Kidney (tissue), 14 donors: ENCODE data around the gene KCNQ2. TPM values are rescaled to one million over a fixed set of nuclear protein-coding genes. Genes with fewer than 3 reads are reported as not detected.

Experiments
- DNase-seq, 5 donors: peaks; one replicate each; pipeline ENCODE4 v3.0.0-alpha.2; 2013 to 2020
- FAIRE-seq: peaks from 2 replicates; lab custom pipeline; 2012; peaks lifted over from hg19 to GRCh38; lab: Jason Lieb, UNC
- H3K27ac ChIP-seq, 2 donors: one replicate each; pipeline ENCODE4 v1.7.0; 2013; ENCODE audit warnings: low read depth in 2 of 2, low read length in 2 of 2, inconsistent platforms in 1 of 2
- H3K27me3 ChIP-seq: one replicate; pipeline ENCODE4 v1.7.1; 2013; ENCODE audit warnings: low read length, inconsistent platforms; ENCODE audit not compliant: control insufficient read depth, insufficient read depth
- H3K36me3 ChIP-seq, 3 donors: one replicate each; pipeline versions ENCODE4 v1.7.0 to v1.7.1; 2013; ENCODE audit warnings: low read length in 3 of 3, control low read depth in 1 of 3, inconsistent platforms in 1 of 3; ENCODE audit not compliant: insufficient read depth in 3 of 3, control insufficient read depth in 2 of 3
- H3K4me1 ChIP-seq, 3 donors: one replicate each; pipeline versions ENCODE4 v1.7.0 to v1.7.1; 2013; ENCODE audit warnings: low read length in 3 of 3, inconsistent platforms in 1 of 3, low read depth in 1 of 3; ENCODE audit not compliant: control insufficient read depth in 2 of 3, insufficient read depth in 2 of 3
- H3K4me3 ChIP-seq, 3 donors: one replicate each; pipeline versions ENCODE4 v1.7.0 to v1.8.1; 2013; ENCODE audit warnings: low read length in 3 of 3, control low read depth in 1 of 3, inconsistent platforms in 1 of 3
- H3K9ac ChIP-seq, 3 donors: one replicate each; pipeline versions ENCODE4 v1.7.0 to v1.7.1; 2013; ENCODE audit warnings: low read length in 3 of 3, control low read depth in 1 of 3, inconsistent platforms in 1 of 3
- H3K9me3 ChIP-seq, 3 donors: one replicate each; pipeline versions ENCODE4 v1.7.0 to v1.7.1; 2013; ENCODE audit warnings: low read length in 3 of 3, control low read depth in 1 of 3, inconsistent platforms in 1 of 3; ENCODE audit not compliant: control insufficient read depth in 2 of 3, insufficient read depth in 1 of 3
- intact Hi-C: fragments of 100-400 bp; cut with DNase I; formaldehyde crosslinking; loops from one replicate; pipeline ENCODE4 v1.11.1; 2022
- polyA plus RNA-seq: library from polyadenylated mRNA; stranded (reverse); fragments of 350-450 nt; fragmentation: Illumina TruSeq; extraction: RNeasy Lipid Tissue Mini Kit (QIAGEN cat#74804); gene quantifications from one replicate; pipeline ENCODE4 v1.2.3, GENCODE V29; 2014; ENCODE audit warnings: low read depth, low replicate concordance; ENCODE audit not compliant: insufficient read depth
- total RNA-seq: library from RNA; stranded (reverse); fragmentation: NEBNext Ultra II Directional; extraction: Animal tissue kit (Norgen Biotek cat#: 25700); gene quantifications from one replicate; pipeline ENCODE4 v1.2.1, GENCODE V29; 2021
- TF ChIP-seq, protein P1 (sequence below): IDR thresholded peaks from 3 replicates; pipeline ENCODE4 v1.5.1; 2012; ENCODE audit warnings: mild to moderate bottlenecking, moderate library complexity, borderline replicate concordance; ENCODE audit not compliant: insufficient read depth; ENCODE audit errors: extremely low read depth
- donor health status: control.
- donor health status: control.
- donor health status: control.
- donor health status: control.
- donor health status: control.
- donor health status: DM: yes; HTN: yes; CAD: no.
- donor health status: Normal renal cell carcinoma (clear cell type).

KCNQ2 gene
- total and polyA plus RNA-seq, 2 donors from 2014 or later = 2.2 TPM; not detected in 1

- Histone ChIP-seq H3K4me1 (no peaks in the 10 kb centered on the region), H3K27me3 (no peaks in the 10 kb centered on the region), H3K4me3 (no peak overlapping the region), H3K9me3 (no peaks in the 10 kb centered on the region), H3K27ac (no peak overlapping the region), H3K36me3 (no peaks in the 10 kb centered on the region), H3K9ac (no peak overlapping the region)
- intact Hi-C loops = no loop called here
- FAIRE-seq (no peak), DNase-seq (peak in 1 of 5 donors; percentile 36)
- TF ChIP-seq, protein P1, sequence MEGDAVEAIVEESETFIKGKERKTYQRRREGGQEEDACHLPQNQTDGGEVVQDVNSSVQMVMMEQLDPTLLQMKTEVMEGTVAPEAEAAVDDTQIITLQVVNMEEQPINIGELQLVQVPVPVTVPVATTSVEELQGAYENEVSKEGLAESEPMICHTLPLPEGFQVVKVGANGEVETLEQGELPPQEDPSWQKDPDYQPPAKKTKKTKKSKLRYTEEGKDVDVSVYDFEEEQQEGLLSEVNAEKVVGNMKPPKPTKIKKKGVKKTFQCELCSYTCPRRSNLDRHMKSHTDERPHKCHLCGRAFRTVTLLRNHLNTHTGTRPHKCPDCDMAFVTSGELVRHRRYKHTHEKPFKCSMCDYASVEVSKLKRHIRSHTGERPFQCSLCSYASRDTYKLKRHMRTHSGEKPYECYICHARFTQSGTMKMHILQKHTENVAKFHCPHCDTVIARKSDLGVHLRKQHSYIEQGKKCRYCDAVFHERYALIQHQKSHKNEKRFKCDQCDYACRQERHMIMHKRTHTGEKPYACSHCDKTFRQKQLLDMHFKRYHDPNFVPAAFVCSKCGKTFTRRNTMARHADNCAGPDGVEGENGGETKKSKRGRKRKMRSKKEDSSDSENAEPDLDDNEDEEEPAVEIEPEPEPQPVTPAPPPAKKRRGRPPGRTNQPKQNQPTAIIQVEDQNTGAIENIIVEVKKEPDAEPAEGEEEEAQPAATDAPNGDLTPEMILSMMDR = no peak
Measured at GRCh38 chr20:63457737-63458136, 14.7 kb downstream of the KCNQ2 start.

- H3K9me3 ChIP-seq = no peaks in the 10 kb centered on the region
- H3K27me3 ChIP-seq = no peaks in the 10 kb centered on the region
- H3K9ac ChIP-seq = no peak overlapping the region
- no peak overlapping the region for H3K27ac ChIP-seq
- FAIRE-seq (no peak), DNase-seq (peak in 4 of 5 donors; percentile 75 to 88 (median 82))
- no peaks in the 10 kb centered on the region for H3K36me3 ChIP-seq
- H3K4me3 ChIP-seq = no peak overlapping the region
- TF ChIP-seq, protein P1 = no peak
- H3K4me1 ChIP-seq = no peaks in the 10 kb centered on the region
- intact Hi-C loops = no loop called here
Measured at GRCh38 chr20:63456429-63457284, 15.8 kb downstream of the KCNQ2 start.

DNA sequence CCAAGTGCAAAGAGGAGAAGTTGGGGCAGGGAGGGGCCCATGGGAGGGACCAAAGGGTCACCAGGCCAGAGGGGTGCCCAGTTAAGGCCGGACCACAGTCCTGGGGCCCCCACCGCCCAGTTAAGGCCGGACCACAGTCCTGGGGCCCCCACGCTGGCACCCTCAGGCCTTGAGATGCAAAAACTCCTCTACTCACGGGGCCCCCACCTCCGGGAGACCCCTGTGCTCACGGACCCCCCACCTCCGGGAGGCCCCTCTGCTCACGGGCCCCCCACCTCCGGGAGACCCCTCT is 16.9 kb downstream of the KCNQ2 start:
- FAIRE-seq = no peak
- TF ChIP-seq, protein P1 = no peak
- no peaks in the 10 kb centered on the region for H3K36me3 ChIP-seq
- H3K4me1 ChIP-seq = no peaks in the 10 kb centered on the region
- H3K27me3 ChIP-seq = no peaks in the 10 kb centered on the region
- no peak overlapping the region for H3K4me3 ChIP-seq
- H3K9ac ChIP-seq = no peak overlapping the region
- intact Hi-C loops = no loop called here
- no peak overlapping the region for H3K27ac ChIP-seq
- H3K9me3 ChIP-seq = no peaks in the 10 kb centered on the region
- no peak for DNase-seq
